ENCODE data around the gene PIP5K1C.

PIP5K1C gene

GRCh38 chr19:3700242-3701032, at the start of gene PIP5K1C:
Gene PIP5K1C (minus strand): TSS chr19:3700468. CDS start chr19:3700390, 78 bp downstream.
- DNase-seq: peak; percentile 98

GRCh38 chr19:3748965-3749364, 48.7 kb upstream of the PIP5K1C start:
- no peak for DNase-seq

GRCh38 chr19:3746371-3747056, 46.2 kb upstream of the PIP5K1C start:
- no peak for DNase-seq

- DNase-seq: no peak
Observed at GRCh38 chr19:3745363-3746045, 45.2 kb upstream of the PIP5K1C start.

- no peak for DNase-seq
Observed at GRCh38 chr19:3743486-3743885, 43.2 kb upstream of the PIP5K1C start.

GRCh38 chr19:3740431-3740830, 40.2 kb upstream of the PIP5K1C start:
- DNase-seq: no peak

- DNase-seq: no peak
Observed at GRCh38 chr19:3738477-3739220, 38.4 kb upstream of the PIP5K1C start.

- DNase-seq: no peak
Observed at GRCh38 chr19:3737487-3738205, 37.4 kb upstream of the PIP5K1C start.

- DNase-seq: no peak
Observed at GRCh38 chr19:3736106-3736724, 35.9 kb upstream of the PIP5K1C start.

GRCh38 chr19:3734310-3734600, 34.0 kb upstream of the PIP5K1C start:
- no peak for DNase-seq

- DNase-seq: no peak
Observed at GRCh38 chr19:3733549-3734309, 33.5 kb upstream of the PIP5K1C start.

- DNase-seq: no peak
Observed at GRCh38 chr19:3732108-3732507, 31.8 kb upstream of the PIP5K1C start.

GRCh38 chr19:3730457-3730958, 30.2 kb upstream of the PIP5K1C start:
- DNase-seq: no peak

GRCh38 chr19:3725640-3726310, 25.5 kb upstream of the PIP5K1C start:
- no peak for DNase-seq

- DNase-seq: no peak
Observed at GRCh38 chr19:3725121-3725520, 24.9 kb upstream of the PIP5K1C start.

- DNase-seq: no peak
Observed at GRCh38 chr19:3723883-3724282, 23.6 kb upstream of the PIP5K1C start.

- no peak for DNase-seq
Observed at GRCh38 chr19:3723110-3723488, 22.8 kb upstream of the PIP5K1C start.

- DNase-seq: no peak
Observed at GRCh38 chr19:3722443-3723109, 22.3 kb upstream of the PIP5K1C start.

- DNase-seq: no peak
Observed at GRCh38 chr19:3721887-3722442, 21.7 kb upstream of the PIP5K1C start.
